NCI-H2196 (cell line): Measurements from ENCODE around the gene GNA12.
"Not testable (repeated sequence)": the region's sequence is repeated elsewhere in the genome, so short reads cannot be mapped to it uniquely, and the experiment has no call there.

Experiments used
- DNase-seq: peaks from one replicate; lab custom pipeline; 2025; ENCODE audit not compliant: unreplicated experiment; lab: John Stamatoyannopoulos, UW

The GNA12 gene

DNA sequence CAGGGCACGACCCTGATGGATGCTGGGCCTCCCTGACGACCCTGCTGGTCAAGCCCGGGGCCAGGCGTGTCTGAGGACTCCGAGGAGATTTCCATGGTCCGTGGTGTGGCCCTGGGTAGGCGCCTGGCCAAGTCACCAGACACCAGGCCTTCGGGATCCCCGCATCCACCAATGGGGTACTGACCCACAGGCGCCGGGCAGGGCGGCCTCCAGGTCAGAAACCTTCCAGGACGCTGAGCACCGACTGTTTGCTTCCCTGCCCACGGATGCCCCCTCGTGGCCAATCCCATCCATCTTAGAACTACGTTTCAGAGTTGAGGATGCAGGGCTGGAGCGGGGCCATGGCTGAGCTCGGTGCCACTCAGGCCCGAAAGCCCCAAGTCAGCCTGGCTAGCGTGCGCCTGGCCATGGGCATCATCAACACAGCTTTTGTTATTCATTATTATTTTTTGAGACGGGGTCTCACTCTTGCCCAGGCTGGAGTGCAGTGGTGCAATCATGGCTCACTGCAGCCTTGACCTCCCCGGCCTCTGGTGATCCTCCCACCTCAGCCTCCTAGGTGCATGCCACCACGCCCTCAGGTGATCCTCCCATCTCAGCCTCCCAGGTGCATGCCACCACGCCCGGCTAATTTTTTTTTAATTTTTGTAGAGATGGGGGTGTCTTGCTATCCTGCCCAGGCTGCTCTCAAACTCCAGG lies 163.2 kb downstream of the GNA12 start:
- peak; percentile 83 for DNase-seq

DNA sequence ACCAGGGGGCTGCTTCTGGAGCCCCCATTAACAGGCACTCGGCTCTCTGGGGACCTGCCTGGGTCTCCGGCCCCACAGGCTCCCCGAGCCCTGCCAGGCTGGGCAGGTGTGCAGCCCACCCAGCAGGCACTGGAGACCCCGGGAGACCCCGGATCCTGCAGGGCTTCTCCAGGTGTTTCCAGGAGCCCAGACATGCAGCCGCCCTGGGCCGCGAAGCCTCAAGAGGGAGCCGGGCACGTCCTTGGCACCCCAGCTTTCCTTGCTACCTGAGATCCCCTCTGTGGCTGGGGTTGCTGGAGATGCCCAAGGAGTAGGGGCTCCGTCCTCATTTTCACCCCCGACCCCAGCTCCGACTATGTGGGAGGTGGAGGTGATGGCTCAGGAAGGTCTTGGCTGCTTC lies 163.9 kb downstream of the GNA12 start:
- no peak for DNase-seq

- DNase-seq, result not testable (repeated sequence)
Measured at GRCh38 chr7:2679135-2680127, 164.7 kb downstream of the GNA12 start.

GRCh38 chr7:2678454-2678853 lies 165.7 kb downstream of the GNA12 start:
- not testable (repeated sequence) for DNase-seq
